Measurements from ENCODE around the gene RNF144A. TPM values are rescaled to one million over a fixed set of nuclear protein-coding genes. Genes with fewer than 3 reads are reported as not detected.

The RNF144A gene
- total and polyA plus RNA-seq, 2 donors (not counting 3 experiments of a cell fraction or from before 2014, with no cell fraction given), result 9.7 to 28.8 TPM

DNA sequence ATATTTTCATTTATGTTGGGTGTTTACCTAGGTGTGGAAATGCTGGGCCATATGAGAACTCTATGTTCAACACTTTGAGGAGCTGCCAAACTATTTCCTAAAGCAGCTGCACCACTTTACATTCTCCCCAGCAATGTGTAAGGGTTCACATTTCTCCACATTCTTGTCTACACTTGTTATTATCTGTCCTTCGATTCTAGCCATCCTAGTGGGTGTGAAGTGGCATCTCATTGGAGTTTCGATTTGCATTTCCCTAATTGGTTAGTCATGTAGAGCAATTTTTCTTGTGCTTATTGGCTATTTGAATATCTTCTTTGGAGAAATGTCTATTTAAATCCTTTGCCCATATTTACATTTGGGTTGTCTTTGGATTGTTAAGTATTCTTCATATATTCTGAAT, 21.9 kb downstream of the RNF144A start:
- POLR2A ChIA-PET, result no interaction called here
- Histone ChIP-seq H3K27me3 (ENCODE audit: control insufficient read depth in 2 of 2, insufficient read depth in 2 of 2, low read length in 2 of 2) (no peaks in the 10 kb centered on the region), H3K4me2 (ENCODE audit: insufficient read depth, low read length) (no peak overlapping the region), H2AFZ (ENCODE audit: low read depth, low read length) (no peak overlapping the region), H3K9me3 (replicated peaks; ENCODE audit: control insufficient read depth, insufficient read depth, low read length) (no peaks in the 10 kb centered on the region), H3K36me3 (ENCODE audit: control insufficient read depth in 2 of 2, extremely low read depth in 1 of 2, insufficient read depth in 2 of 2, low read length in 2 of 2) (no peaks in the 10 kb centered on the region), H4K20me1 (replicated peaks; ENCODE audit: control insufficient read depth, extremely low read depth, insufficient read depth, low read length) (no peaks in the 10 kb centered on the region), H3K4me1 (ENCODE audit: control insufficient read depth, extremely low read depth, insufficient read depth, low read length) (no peaks in the 10 kb centered on the region), H3K9ac (replicated peaks; ENCODE audit: extremely low read depth, insufficient read depth, low read length) (no peak overlapping the region), H3K4me3 (replicated peaks in 1 of 3; ENCODE audit: insufficient read depth in 1 of 3, low read depth in 1 of 3, low read length in 3 of 3) (no peak overlapping the region), H3K9me1 (replicated peaks; ENCODE audit: control insufficient read depth, extremely low read depth, insufficient read depth, low read length) (no peaks in the 10 kb centered on the region), H3K79me2 (ENCODE audit: control insufficient read depth, insufficient read depth, low read length) (no peaks in the 10 kb centered on the region), H3K27ac (ENCODE audit: insufficient read depth, low read depth, low read length) (no peak overlapping the region)
- intact Hi-C loops (cut with micrococcal nuclease) (no loop called here), dilution Hi-C loops (cut with MboI; ENCODE audit: extremely low pct_ligation_motif_present, low sequenced_read_pairs) (no loop called here)
- FAIRE-seq, result no peak
- TF ChIP-seq JUN (IDR thresholded peaks at IDR 0.05; ENCODE audit: borderline replicate concordance, insufficient read depth, insufficient read length, low read depth), result no peak
- no peak for TF ChIP-seq GATA2 (IDR thresholded peaks at IDR 0.05; ENCODE audit: insufficient read depth, insufficient read length, low read depth, low read length)
- no peak for TF ChIP-seq POLR2A (IDR thresholded peaks at IDR 0.05; ENCODE audit: low read depth, low read length)
- no peak for TF ChIP-seq POLR2AphosphoS5 (IDR thresholded peaks at IDR 0.05; ENCODE audit: insufficient read depth, low read depth, low read length)
- TF ChIP-seq, protein P1, sequence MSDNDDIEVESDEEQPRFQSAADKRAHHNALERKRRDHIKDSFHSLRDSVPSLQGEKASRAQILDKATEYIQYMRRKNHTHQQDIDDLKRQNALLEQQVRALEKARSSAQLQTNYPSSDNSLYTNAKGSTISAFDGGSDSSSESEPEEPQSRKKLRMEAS (IDR thresholded peaks at IDR 0.05; ENCODE audit: insufficient read depth, insufficient read length), result no peak
- TF ChIP-seq MYC (IDR thresholded peaks at IDR 0.05; ENCODE audit: low read depth, low read length), result no peak
- TF ChIP-seq EZH2 (IDR thresholded peaks at IDR 0.05; ENCODE audit: borderline replicate concordance, low read depth, low read length, severe bottlenecking), result no peak
- no peak for TF ChIP-seq FOS (IDR thresholded peaks at IDR 0.05; ENCODE audit: borderline replicate concordance, insufficient read depth, low read length)
- CTCF ChIA-PET, result interaction anchor here (1.1 kb wide), 1 partner anchor 9 kb away, joined by 3 read pairs; no protein-coding TSS in a partner anchor
- no peak for DNase-seq (ENCODE audit: low read depth, low spot score)
- BruUV-seq (replicated peaks), result no TSS peak

DNA sequence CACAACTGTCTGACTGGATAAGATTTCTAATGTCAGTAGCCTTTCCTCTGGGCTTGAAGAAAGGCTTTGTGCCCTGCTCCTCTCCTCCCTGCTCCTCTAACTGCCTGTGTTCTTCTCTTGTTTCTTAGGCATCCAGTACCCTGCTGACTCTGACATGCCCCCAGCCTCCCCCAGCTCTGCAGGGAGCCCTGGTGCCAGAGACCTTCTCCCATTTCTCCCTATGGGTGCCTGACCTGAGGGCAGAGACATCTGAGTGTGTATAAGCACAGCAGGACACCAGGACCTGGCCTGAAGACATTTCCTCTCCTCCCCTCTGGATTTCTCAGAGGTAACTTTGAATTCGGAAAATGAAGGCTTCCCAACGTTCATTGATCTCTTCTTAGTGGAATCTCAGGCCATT, 23.6 kb downstream of the RNF144A start:
- ChIA-PET POLR2A (no interaction called here), CTCF (no interaction called here)
- DNase-seq (ENCODE audit: low read depth, low spot score) (no peak), FAIRE-seq (peak; percentile 18)
- no peak for TF ChIP-seq POLR2AphosphoS5 (IDR thresholded peaks at IDR 0.05; ENCODE audit: insufficient read depth, low read depth, low read length)
- TF ChIP-seq JUN (IDR thresholded peaks at IDR 0.05; ENCODE audit: borderline replicate concordance, insufficient read depth, insufficient read length, low read depth), result no peak
- no peak for TF ChIP-seq POLR2A (IDR thresholded peaks at IDR 0.05; ENCODE audit: low read depth, low read length)
- TF ChIP-seq EZH2 (IDR thresholded peaks at IDR 0.05; ENCODE audit: borderline replicate concordance, low read depth, low read length, severe bottlenecking), result no peak
- H3K27me3 ChIP-seq (ENCODE audit: control insufficient read depth in 2 of 2, insufficient read depth in 2 of 2, low read length in 2 of 2), result no peaks in the 10 kb centered on the region
- H3K4me3 ChIP-seq (replicated peaks in 1 of 3; ENCODE audit: insufficient read depth in 1 of 3, low read depth in 1 of 3, low read length in 3 of 3), result no peak overlapping the region
- H2AFZ ChIP-seq (ENCODE audit: low read depth, low read length), result no peak overlapping the region
- intact Hi-C loops (cut with micrococcal nuclease), result no loop called here
- dilution Hi-C loops (cut with MboI; ENCODE audit: extremely low pct_ligation_motif_present, low sequenced_read_pairs), result no loop called here
- no peaks in the 10 kb centered on the region for H3K79me2 ChIP-seq (ENCODE audit: control insufficient read depth, insufficient read depth, low read length)
- BruUV-seq (replicated peaks), result no TSS peak
- H3K4me2 ChIP-seq (ENCODE audit: insufficient read depth, low read length), result no peak overlapping the region
- H3K9me1 ChIP-seq (replicated peaks; ENCODE audit: control insufficient read depth, extremely low read depth, insufficient read depth, low read length), result no peaks in the 10 kb centered on the region
- H3K9ac ChIP-seq (replicated peaks; ENCODE audit: extremely low read depth, insufficient read depth, low read length), result no peak overlapping the region
- no peaks in the 10 kb centered on the region for H3K36me3 ChIP-seq (ENCODE audit: control insufficient read depth in 2 of 2, extremely low read depth in 1 of 2, insufficient read depth in 2 of 2, low read length in 2 of 2)
- no peaks in the 10 kb centered on the region for H3K4me1 ChIP-seq (ENCODE audit: control insufficient read depth, extremely low read depth, insufficient read depth, low read length)
- no peak overlapping the region for H3K27ac ChIP-seq (ENCODE audit: insufficient read depth, low read depth, low read length)
- no peaks in the 10 kb centered on the region for H3K9me3 ChIP-seq (replicated peaks; ENCODE audit: control insufficient read depth, insufficient read depth, low read length)
- H4K20me1 ChIP-seq (replicated peaks; ENCODE audit: control insufficient read depth, extremely low read depth, insufficient read depth, low read length), result no peaks in the 10 kb centered on the region

All from endothelial cell of umbilical vein (primary cell).